Epithelial cell of proximal tubule (primary cell): ENCODE results near the gene ASCC3. TPM values are rescaled to one million over a fixed set of nuclear protein-coding genes. Genes with fewer than 3 reads are reported as not detected.

ENCODE experiments used
- DNase-seq: peaks from one replicate; pipeline ENCODE4 v3.0.0-alpha.2; 2011; ENCODE audit warnings: low read depth
- H3K4me3 ChIP-seq: 2 replicates; pipeline ENCODE4 v1.5.1; 2011; ENCODE audit warnings: low read depth, mild to moderate bottlenecking, low read length
- total RNA-seq: library from RNA; depleted of rRNA; stranded (reverse); fragments of >200 nt; gene quantifications from 2 replicates; pipeline ENCODE4 v1.2.3, GENCODE V29; 2015
- TF ChIP-seq, protein P1 (sequence below): conservative IDR thresholded peaks from 2 replicates; pipeline ENCODE4 v1.5.1; 2012; ENCODE audit warnings: low read depth, mild to moderate bottlenecking, low read length

ASCC3 gene
- total RNA-seq, 1 donor from 2014 or later, result 28.6 TPM

DNA sequence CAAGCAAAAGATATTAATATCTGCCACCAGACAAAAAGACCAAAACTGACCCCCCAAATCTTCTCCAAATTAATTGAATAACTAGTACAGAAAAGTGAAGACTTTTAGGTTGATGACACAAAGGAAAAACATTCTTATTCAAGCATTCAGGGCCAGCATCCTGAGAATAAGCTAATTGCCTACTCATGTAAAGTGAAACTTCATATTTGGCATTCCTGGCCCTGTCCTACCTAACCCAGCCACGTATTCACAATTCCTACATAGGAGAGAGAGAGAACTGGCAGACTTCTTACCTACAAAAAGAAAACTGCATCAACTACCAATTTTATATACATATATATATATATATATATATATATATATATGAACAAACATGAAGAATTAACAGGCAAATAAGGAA is 4.9 kb upstream of the ASCC3 start:
- no peak overlapping the region for H3K4me3 ChIP-seq
- DNase-seq, result no peak
- TF ChIP-seq, protein P1, sequence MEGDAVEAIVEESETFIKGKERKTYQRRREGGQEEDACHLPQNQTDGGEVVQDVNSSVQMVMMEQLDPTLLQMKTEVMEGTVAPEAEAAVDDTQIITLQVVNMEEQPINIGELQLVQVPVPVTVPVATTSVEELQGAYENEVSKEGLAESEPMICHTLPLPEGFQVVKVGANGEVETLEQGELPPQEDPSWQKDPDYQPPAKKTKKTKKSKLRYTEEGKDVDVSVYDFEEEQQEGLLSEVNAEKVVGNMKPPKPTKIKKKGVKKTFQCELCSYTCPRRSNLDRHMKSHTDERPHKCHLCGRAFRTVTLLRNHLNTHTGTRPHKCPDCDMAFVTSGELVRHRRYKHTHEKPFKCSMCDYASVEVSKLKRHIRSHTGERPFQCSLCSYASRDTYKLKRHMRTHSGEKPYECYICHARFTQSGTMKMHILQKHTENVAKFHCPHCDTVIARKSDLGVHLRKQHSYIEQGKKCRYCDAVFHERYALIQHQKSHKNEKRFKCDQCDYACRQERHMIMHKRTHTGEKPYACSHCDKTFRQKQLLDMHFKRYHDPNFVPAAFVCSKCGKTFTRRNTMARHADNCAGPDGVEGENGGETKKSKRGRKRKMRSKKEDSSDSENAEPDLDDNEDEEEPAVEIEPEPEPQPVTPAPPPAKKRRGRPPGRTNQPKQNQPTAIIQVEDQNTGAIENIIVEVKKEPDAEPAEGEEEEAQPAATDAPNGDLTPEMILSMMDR, result no peak

DNA sequence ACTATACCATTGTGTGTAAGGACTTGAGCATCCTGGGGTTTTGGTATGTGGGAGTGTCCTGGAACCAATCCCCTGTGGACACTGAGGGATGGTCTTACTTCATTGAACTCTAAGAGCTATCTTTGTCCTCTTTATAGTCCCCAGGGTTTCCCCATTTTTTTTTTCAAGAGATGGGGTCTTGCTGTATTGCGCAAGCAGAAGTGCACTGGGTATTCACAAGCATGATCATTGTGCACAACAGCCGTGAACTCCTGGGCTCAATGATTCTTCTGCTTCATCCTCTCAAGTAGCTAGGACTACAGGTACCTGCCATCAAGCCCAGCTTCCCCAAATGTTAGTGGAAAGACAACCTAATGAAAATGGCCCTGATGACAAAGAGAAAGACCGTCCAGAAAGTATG is 2.2 kb upstream of the ASCC3 start:
- H3K4me3 ChIP-seq, result no peak overlapping the region
- DNase-seq, result no peak
- TF ChIP-seq, protein P1, result no peak

DNA sequence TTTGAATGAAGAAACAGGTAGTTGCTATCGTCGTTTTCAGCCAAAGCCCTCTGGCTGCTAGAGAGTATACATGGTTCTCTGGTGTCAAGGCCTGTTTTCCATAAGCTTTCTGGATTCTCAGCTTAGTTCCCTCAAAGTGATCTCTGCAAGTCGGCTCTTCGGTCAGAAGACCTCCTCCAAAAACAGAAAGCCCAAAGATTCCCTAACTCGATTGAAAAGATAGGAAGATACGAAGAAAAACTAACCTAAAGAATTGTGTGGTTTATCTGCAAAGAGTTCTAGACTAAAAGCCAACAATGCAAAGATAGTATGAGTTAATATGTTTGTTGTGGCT is 545 bp upstream of the ASCC3 start:
- no peak for DNase-seq
- TF ChIP-seq, protein P1, result no peak
- peak overlapping the region; percentile 66 for H3K4me3 ChIP-seq

DNA sequence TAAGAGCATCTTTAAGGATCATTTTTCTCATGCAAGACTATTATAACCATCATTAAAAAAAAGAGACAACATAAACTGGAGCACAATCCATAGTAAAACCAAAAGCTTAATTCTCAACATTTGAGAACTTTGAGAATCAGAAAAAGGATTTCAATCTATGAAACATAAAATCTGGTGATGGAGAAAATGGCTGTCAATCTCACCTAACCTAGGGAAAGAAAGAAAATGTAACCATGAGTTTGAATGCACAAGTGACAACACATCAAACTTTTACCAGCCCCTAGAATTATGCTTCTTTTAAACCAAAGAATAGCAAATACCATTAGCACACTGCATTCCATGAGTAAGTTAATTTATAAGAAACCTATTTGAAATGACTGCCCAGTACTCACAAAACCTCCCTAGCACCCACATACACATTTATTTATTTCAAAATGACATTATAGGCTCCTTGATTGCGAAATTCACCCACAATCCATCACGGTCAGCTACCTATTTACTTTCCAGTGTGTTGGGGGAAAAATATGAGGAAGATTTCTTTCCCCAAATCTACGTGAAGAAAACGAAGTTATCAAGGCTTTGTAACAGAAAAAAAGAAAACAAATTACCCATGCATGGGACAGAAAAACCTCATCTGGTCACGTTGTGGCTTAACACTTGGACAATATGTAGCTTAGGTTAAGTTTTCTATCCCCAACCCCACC is 828 bp downstream of the ASCC3 start:
- peak overlapping the region; percentile 66 for H3K4me3 ChIP-seq
- no peak for DNase-seq
- TF ChIP-seq, protein P1, result no peak

DNA sequence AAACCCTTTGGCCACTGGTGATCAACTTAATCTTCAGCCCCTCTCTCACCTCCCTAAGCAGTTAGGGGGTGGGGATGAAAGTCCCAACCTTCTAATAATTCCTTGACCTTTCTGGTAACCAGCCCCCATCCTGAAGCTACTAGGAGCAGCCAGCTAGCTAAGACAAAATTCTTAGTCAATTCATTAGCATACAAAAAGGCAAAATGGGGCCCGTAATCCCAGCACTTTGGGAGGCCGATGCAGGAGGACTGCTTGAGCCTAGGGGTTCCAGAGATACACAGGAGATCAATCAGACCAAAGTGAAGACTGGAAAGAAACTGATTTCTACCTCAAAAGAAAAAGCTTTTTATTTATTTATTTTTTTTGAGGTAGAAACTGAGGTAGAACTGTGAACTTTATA is 1.8 kb downstream of the ASCC3 start:
- no peak for DNase-seq
- TF ChIP-seq, protein P1, result no peak
- no peak overlapping the region for H3K4me3 ChIP-seq

DNA sequence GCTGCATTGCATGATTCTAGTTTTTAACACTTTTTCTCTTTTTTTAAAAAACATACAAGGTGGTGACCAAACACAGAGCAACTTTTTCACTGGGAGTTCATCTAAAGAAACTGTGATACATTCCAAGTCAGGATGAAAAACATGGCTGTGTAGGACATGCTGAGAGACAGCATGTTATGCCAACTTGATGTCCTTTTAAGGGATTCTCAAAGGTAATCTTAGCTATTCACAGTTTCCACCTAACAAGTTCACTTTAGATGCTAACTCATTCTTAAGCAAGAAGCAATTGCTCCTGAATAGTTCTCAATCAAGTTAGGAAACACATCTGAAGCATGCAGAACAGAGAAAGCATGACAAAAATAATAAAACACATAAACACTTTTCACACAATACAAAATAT is 3.3 kb downstream of the ASCC3 start:
- no peak overlapping the region for H3K4me3 ChIP-seq
- TF ChIP-seq, protein P1, result no peak
- DNase-seq, result no peak

DNA sequence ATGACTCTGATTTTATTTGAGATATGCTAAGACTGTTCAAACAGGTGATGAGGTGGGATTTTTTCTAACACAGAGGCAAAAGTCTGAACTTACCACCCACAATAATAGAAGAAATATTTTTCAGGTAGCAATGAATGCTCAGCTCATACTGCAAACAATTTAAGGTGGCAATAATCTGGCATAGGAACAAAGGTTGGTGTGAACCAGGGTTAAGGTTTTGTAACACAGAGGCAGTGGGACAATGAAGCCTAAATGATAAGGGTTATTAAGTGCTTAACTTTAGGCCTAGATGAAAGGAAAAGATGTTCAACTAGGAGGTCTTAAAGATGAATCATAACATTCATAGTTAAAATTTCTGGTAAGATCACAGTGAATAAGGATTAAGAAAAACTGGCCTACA is 4.9 kb downstream of the ASCC3 start:
- no peak overlapping the region for H3K4me3 ChIP-seq
- DNase-seq, result no peak
- TF ChIP-seq, protein P1, result no peak
